Activated CD4-positive, CD25-positive, alpha-beta regulatory T cell treated with anti-CD3 and anti-CD28 coated beads, Interleukin-2, amount 50 U/mL, for 24 hours (primary cell): Measurements from ENCODE around the gene RNFT2.
"Not testable (repeated sequence)": the region's sequence is repeated elsewhere in the genome, so short reads cannot be mapped to it uniquely, and the experiment has no call there.

Source experiments
- ATAC-seq, 2 donors: fragments of 150-1000 bp; cut with Tn5 transposase; one replicate each; pipeline ENCODE4 v1.10.0; 2021; ENCODE audit warnings: mild to moderate bottlenecking in 1 of 2, moderate library complexity in 1 of 2

The RNFT2 gene

DNA sequence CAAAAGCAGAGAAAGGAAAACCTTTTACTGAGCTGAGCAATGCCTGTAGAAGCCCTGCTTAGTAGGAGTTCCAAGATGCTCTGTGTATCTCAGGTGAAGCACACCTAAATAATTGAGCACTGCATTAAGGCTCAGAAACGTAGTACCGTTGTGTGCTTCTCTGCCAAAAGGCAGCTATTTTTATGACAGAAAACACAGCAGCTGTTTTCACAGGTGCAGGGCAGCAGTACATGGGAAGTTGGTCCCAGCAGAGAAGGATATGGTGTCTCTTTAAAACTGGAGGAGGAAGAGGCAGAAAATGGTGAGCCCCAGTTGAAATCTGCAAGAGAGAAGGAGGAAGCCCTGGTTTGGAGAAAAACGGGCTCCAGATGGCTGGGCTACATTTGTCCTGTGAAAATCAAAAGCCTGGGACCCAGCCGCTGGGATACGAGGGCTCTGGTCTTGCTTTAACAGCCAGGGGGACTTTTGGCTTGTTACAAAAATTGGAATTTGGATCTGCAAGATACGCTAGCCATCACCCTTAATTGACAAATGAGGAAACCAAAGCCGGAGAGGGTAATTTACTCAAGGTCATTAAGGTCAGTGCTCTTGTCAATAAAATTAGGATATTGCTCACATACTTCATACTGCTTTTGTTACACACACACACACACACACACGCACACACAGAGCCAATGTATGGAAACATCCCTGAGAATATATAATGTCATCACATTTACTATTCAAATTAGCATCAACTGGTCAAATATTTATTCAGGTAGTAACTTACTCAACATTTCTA is 27.6 kb upstream of the RNFT2 start:
- ATAC-seq: no peak

DNA sequence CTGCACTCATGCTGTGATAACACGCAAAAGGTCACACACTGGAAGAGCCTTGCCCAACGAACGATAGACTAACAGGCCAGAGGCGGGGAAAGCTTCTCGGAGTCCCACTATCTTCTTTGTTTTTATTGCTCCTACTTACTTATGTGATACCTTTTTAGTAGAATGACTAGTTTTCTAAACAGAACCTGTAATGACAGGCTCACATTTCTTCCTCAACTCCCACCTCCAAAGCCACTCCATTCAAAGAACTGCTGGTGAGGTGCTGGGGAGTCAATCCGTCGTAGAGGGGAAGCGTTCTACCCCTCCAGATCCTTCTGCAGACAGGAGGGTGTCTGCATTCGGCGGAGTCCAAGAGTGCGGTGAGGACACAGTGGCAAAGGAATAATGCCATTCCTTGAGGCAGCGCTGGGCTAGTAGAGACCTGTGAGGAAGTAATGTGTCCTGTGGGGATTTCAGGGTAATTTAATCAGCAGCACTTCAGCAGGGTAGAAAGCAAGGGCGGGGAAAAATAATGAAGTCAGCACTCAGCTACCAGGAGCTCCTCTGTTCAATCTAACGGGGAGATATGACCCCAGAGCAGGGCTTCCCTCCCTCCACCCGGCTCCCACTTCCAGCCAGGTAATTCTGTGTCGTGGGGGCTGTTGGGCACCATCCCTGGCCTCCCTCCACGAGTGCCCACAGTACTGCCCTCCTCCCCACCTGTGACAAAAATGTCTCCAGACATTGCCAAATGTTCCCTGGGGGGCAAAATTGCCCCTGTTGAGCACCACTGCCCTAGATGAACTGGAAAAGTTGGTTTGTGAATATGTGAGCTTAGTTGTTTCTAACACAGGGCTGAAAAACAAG is 25.4 kb upstream of the RNFT2 start:
- ATAC-seq: no peak

DNA sequence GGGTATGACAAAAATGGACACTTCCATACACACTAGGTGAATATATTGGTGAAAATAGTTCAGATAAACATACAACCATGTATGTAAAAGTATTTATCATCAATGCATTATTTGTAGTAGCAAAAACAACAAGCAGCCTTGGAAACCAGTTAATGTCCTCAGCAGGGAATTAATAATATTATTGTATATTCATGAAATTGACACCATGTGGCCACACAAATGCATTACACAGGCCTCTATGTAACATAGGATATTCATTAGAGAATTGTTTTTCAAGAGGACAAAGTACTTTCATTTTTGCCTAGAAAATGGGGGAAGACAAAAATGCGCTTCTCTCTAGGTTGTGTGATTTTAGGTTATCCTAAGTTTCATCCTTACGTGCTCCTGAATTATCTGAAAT is 24.6 kb upstream of the RNFT2 start:
- no peak for ATAC-seq

DNA sequence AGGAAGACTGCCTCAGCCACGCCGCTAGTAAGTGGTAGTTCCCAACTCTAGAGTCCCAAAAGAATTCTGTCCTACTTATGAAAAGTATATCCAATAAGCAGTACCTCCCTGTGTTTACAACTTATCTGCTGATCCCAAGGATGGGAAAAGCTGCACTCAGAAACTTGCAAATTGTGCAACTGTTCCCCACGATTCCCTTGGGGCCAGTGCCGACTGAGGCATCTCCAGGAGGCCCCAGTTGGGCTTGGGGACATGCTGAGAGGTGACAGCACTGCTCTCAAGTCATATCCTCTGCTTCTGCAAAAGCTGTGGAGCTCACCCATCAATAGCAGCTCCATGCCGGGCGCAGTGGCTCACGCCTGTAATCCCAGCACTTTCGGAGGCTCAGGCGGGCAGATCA is 23.9 kb upstream of the RNFT2 start:
- no peak for ATAC-seq

- no peak for ATAC-seq
Observed at GRCh38 chr12:116717466-116718437, 20.4 kb upstream of the RNFT2 start.

- no peak for ATAC-seq
Observed at GRCh38 chr12:116718655-116719454, 19.3 kb upstream of the RNFT2 start.

- no peak for ATAC-seq
Observed at GRCh38 chr12:116719731-116720528, 18.2 kb upstream of the RNFT2 start.

DNA sequence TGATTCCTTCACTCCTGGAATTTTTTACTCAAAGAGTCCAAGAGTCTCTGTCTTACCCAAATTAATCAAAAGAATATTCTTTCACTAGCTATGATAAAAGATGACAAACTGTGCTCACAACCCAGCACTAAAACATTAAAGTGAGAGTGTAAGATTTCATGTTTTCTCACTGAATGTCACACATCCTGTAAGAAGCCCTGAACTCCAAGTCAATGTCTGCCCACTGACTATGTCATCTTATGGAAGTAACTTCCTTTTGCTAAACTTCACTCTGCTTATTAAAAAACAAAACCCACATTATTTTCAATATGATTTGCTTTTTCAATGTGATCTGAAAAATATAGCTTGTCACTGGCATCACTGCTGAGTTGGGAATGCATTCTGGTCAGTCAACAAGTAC is 15.9 kb upstream of the RNFT2 start:
- ATAC-seq: no peak

DNA sequence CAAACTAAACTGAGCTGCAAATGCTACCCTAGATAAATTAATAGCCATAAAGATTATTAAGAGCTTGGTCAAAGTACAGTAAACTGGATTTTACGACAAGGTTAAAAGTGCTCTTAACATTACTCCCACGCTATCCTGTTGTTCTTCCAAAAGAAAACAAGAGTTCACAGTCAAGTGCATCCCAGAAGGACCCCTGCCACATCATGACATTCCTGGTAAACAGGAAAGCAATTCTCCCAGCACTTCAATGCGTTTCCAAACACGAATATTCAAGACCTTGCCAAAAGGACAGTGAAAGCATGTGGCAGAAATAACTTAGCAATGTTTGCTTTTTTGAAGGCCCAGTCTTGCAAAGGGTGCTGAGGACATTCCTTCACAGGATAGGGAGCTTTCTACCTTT is 11.4 kb upstream of the RNFT2 start:
- ATAC-seq: no peak

DNA sequence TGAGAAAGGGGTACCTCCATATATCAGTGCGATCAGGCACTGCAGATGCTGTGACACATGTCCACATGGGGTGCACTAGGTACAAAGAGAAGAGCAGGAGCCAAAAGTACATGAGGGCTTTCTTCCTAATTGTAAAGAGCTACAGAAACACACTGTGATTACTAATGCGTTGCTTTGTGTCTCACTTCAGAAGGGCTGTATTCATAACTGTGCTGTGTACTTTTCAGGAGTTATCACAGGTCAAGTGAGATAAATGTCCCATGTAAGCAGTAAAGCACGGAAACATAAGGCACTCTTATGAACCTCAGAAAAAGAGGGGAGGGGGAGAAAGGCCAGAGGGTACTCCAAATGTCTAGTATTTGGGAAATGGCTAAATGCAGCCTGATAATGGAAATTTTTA is 10.9 kb upstream of the RNFT2 start:
- ATAC-seq: no peak

DNA sequence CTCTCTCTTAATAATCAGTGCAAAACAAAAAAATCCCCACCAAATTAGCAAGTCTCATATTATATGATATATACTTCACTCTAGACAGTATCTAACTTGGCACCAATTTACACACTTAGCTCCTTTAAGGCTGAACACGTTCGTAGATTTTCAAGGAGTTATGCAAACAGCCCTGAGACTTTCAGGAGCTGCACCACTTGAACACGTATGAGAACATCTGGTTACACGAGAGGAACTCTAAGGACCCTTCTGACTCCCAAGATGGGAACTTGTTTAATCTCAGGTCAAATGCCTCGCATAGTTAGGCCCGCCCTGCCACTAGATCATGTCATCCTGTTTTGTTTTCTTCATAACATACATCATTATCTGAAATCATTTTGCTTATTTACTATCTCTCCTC is 10.2 kb upstream of the RNFT2 start:
- no peak for ATAC-seq

DNA sequence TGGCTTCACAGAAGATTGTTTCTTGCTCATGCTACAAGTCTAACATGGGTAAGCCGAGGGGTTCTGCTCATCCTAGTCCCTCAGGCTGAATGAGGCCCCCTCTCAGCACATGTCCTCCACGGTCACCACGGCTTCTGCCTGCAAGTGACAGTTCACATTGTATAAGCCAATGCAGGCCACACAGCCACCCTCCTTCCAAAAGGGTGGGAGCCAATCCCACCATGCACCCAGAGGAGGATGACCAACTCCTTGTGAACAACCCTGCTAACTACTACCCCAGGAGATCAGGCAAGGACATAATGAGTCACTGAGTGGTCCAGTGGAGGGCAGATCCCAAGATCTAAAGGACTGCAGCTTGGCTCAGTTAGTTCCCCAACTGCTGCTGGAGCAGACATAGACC is 6.3 kb upstream of the RNFT2 start:
- ATAC-seq: no peak

- no peak for ATAC-seq
Observed at GRCh38 chr12:116734156-116734768, 3.9 kb upstream of the RNFT2 start.

DNA sequence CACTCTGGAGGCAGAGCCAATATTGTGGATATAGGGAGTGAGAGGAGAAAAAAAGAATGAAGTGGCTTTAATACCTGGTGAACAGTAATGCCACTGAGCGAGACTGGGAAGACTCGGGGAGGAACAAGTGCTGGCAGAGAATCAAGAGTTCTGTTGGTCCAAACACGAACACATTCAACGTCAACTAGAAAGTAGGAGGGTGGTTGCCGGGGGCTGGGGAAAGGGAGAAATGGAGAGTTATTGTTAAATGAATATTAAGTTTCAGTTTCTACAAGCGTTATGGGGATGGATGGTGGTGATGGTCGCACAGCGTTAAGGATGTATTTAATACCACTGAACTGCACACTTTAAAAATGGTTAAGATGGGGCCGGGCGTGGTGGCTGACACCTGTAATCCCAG is 3.0 kb upstream of the RNFT2 start:
- ATAC-seq: no peak

- ATAC-seq: no peak
Observed at GRCh38 chr12:116735951-116736599, 2.0 kb upstream of the RNFT2 start.

DNA sequence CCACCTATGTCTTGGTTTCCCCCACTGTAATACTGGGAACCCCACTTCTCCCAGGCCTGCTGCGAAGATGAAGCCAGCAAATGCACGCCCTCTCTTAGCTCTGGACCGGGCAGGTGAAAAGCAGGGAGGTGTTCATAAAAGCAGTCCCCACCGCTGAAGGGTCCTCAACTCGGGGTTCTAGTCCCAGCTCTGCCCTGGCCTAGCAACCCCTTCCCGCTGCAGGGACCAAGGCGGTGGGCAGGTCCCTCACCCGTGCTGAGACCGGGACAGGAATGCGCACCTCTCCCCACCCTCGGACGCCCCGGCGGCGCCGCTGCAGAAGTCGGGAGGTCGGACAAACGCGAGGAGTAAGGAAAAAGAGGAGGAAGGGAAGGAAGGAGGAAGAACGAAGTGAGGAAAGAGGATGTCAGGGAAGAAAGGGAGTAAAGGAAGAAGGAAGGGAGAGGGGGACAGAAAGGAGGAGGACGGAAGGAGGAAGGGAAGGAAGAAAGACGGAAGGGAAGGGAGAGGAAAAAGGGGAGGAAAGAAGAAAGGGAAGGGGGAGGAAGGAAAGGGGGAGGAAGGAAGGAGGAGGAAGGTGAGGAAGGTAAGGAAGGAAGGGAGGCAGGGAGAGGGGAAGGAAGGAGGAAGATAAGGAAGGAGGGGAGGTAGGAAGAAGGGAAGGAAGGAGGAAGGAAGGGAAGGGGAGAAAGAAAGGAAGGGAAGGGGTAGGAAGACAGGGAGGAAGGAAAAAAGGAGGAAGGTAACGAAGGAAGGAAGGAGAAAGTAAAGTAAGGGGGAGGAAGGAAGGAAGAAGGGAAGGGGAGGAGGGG is 947 bp upstream of the RNFT2 start:
- ATAC-seq: no peak

DNA sequence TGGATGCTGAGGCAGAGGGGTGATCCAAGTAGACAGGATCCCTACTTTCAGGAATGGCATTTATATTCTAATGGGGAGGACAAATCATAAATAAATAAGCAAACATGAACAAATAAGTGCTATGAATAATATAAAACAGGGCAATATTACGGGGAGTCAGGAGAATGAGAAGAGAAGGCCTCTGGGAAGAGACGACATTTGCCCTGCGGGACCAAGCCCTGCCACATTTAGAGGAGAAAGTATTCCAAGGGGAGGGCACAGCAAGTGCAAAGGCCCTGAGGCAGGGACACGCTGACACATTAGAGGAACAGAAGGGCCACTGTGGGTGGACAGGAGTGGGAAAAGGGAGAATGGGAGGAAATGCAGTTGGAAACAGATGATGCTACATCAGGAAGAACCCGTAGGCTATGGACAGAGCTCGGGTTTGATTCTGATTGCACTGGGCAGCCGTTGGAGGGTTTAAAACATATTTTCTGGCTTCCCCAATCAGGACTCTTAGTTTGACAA is 1.3 kb downstream of the RNFT2 start:
- ATAC-seq: no peak

GRCh38 chr12:116742787-116743186 is 4.7 kb downstream of the RNFT2 start:
- not testable (repeated sequence) for ATAC-seq

GRCh38 chr12:116744766-116745165 is 6.7 kb downstream of the RNFT2 start:
- ATAC-seq: no peak
